ENCODE data around the gene ATP1A1. TPM values are rescaled to one million over a fixed set of nuclear protein-coding genes. Genes with fewer than 3 reads are reported as not detected.

ATP1A1 gene
- total and polyA plus RNA-seq, 9 of the 15 experiments (the other 6 are each of a cell fraction or from before 2014, with no cell fraction given), result 99.3 to 513 (median 234) TPM

DNA sequence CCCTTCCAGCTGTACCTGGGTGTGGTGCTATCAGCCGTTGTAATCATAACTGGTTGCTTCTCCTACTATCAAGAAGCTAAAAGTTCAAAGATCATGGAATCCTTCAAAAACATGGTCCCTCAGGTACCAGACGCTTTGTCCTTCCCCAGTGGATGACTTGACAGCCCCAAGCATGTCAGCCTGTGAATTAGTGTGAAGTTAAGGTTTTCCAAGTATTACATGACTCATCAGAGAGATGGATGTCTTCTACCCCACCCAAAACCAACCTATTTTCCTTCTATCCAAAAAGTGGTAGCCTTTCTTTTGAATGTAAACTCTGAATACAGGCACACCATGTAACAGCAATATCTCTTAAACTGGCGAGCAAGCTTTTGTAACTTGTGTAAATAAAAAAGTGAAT is 15.1 kb downstream of the ATP1A1 start (continued):
- TF ChIP-seq JUND (IDR thresholded peaks at IDR 0.05; ENCODE audit: borderline replicate concordance, low read depth, low read length), result peak; percentile 88
- peak; percentile 67; the same call in 1 of the 3 replicates for TF ChIP-seq JUND (tag; IDR thresholded peaks at IDR 0.05; ENCODE audit: borderline replicate concordance, low read depth, low read length)
- TF ChIP-seq CHCHD3 (CRISPR knock-in tag; IDR thresholded peaks at IDR 0.05), result no peak
- TF ChIP-seq, protein P1, sequence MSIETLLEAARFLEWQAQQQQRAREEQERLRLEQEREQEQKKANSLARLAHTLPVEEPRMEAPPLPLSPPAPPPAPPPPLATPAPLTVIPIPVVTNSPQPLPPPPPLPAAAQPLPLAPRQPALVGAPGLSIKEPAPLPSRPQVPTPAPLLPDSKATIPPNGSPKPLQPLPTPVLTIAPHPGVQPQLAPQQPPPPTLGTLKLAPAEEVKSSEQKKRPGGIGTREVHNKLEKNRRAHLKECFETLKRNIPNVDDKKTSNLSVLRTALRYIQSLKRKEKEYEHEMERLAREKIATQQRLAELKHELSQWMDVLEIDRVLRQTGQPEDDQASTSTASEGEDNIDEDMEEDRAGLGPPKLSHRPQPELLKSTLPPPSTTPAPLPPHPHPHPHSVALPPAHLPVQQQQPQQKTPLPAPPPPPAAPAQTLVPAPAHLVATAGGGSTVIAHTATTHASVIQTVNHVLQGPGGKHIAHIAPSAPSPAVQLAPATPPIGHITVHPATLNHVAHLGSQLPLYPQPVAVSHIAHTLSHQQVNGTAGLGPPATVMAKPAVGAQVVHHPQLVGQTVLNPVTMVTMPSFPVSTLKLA (conservative IDR thresholded peaks at IDR 0.05), result peak in 1 of 2 experiments; percentile 54; a peak in 2 of 4 replicates
- 0 out of 2 replicates have a peak, but pooled peaks have one; percentile 37 for TF ChIP-seq JUN (IDR thresholded peaks at IDR 0.05; ENCODE audit: borderline replicate concordance, low read depth, low read length)
- no peak for TF ChIP-seq JUN (CRISPR knock-in tag; IDR thresholded peaks at IDR 0.05; ENCODE audit: borderline replicate concordance)
- TF ChIP-seq, protein P2, sequence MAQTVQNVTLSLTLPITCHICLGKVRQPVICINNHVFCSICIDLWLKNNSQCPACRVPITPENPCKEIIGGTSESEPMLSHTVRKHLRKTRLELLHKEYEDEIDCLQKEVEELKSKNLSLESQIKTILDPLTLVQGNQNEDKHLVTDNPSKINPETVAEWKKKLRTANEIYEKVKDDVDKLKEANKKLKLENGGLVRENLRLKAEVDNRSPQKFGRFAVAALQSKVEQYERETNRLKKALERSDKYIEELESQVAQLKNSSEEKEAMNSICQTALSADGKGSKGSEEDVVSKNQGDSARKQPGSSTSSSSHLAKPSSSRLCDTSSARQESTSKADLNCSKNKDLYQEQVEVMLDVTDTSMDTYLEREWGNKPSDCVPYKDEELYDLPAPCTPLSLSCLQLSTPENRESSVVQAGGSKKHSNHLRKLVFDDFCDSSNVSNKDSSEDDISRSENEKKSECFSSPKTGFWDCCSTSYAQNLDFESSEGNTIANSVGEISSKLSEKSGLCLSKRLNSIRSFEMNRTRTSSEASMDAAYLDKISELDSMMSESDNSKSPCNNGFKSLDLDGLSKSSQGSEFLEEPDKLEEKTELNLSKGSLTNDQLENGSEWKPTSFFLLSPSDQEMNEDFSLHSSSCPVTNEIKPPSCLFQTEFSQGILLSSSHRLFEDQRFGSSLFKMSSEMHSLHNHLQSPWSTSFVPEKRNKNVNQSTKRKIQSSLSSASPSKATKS (CRISPR knock-in tag; IDR thresholded peaks at IDR 0.05), result no peak
- TF ChIP-seq CTBP1 (IDR thresholded peaks at IDR 0.05; ENCODE audit: borderline replicate concordance), result no peak
- no peak for TF ChIP-seq SRSF1 (IDR thresholded peaks at IDR 0.05; ENCODE audit: low read depth, low read length)
- TF ChIP-seq, protein P3, sequence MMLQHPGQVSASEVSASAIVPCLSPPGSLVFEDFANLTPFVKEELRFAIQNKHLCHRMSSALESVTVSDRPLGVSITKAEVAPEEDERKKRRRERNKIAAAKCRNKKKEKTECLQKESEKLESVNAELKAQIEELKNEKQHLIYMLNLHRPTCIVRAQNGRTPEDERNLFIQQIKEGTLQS (IDR thresholded peaks at IDR 0.05), result peak; percentile 79
- TF ChIP-seq, protein P3 (CRISPR knock-in tag; conservative IDR thresholded peaks at IDR 0.05), result no peak
- 0 out of 2 replicates have a peak, but pooled peaks have one; percentile 30 for TF ChIP-seq ZNF316 (IDR thresholded peaks at IDR 0.05)
